Measurements from ENCODE around the gene CDC6. TPM values are rescaled to one million over a fixed set of nuclear protein-coding genes. Genes with fewer than 3 reads are reported as not detected.
A peak's percentile ranks its signal among the peaks of the same experiment; 100 is the strongest.

CDC6 gene
- total RNA-seq, 1 donor from 2014 or later: 49.2 TPM

DNA sequence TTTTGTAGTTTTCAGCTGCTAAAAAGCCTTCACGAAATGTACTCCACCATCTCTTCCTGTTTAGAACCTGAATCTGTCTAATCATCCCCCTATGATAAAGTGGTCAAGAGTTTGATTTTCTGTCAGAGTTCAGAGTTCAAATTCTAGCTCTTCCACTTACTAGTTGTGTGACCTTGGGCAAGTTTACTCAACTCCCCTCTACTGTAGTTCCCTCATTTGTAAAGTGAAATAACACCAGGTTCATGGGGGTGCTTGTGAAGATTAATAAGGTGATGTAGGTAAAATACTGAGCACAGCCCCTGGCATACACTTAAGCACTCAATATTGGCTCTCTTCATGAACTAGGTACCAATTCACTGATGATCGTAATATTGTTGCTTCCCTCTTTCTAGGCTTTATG lies 1.2 kb upstream of the CDC6 start:
- no peak overlapping the region for H3K4me3 ChIP-seq (ENCODE audit: low read depth, low read length)
- no peak for TF ChIP-seq CTCF (conservative IDR thresholded peaks at IDR 0.05; ENCODE audit: low read depth, low read length)
- no peak for DNase-seq (ENCODE audit: low read depth)

DNA sequence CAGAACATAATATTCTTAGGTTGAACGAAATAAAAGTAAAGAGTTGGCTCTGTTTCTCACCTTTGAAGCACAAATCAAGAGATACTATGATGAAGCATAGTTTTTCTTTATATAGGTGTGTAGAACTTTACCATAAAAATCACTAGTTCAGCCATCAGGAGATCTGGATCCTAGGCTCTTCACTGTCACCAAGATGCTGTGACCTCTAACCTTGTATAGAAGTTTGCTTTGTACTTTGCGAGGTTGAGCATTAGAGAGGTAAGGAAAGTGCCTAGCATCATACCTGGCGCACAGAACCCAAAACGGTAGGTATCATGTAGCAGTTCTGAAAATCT lies 553 bp upstream of the CDC6 start:
- no peak for TF ChIP-seq CTCF (conservative IDR thresholded peaks at IDR 0.05; ENCODE audit: low read depth, low read length)
- DNase-seq (ENCODE audit: low read depth): no peak
- peak overlapping the region; percentile 14 for H3K4me3 ChIP-seq (ENCODE audit: low read depth, low read length)

DNA sequence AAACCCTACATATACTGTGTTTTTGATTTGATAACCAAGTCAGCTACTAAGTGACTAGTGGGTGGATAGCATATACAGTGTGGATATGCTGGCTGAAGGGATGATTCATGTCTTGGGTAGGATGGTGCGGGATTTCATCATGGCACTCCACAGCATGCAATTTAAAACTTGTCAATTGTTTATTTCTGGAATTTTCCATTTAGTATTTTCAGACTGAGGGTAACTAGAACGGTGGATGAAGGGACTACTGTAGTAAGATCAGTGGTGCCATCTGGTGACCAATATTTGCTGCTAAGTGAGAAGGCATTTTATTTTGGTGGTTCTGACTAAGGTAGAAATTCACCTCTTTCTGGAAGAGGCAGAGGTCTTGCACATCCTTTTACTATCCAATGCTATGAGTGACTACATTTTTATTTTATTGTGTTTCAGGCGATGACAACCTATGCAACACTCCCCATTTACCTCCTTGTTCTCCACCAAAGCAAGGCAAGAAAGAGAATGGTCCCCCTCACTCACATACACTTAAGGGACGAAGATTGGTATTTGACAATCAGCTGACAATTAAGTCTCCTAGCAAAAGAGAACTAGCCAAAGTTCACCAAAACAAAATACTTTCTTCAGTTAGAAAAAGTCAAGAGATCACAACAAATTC lies 3.1 kb downstream of the CDC6 start:
- peak; percentile 83 for TF ChIP-seq CTCF (conservative IDR thresholded peaks at IDR 0.05; ENCODE audit: low read depth, low read length)
- DNase-seq (ENCODE audit: low read depth): peak; percentile 70
- H3K4me3 ChIP-seq (ENCODE audit: low read depth, low read length): no peak overlapping the region

- no peak for TF ChIP-seq CTCF (conservative IDR thresholded peaks at IDR 0.05; ENCODE audit: low read depth, low read length)
- H3K4me3 ChIP-seq (ENCODE audit: low read depth, low read length): no peak overlapping the region
- DNase-seq (ENCODE audit: low read depth): no peak
These were observed 3.6 kb downstream of the CDC6 start for GRCh38 chr17:40291281-40291664.

DNA sequence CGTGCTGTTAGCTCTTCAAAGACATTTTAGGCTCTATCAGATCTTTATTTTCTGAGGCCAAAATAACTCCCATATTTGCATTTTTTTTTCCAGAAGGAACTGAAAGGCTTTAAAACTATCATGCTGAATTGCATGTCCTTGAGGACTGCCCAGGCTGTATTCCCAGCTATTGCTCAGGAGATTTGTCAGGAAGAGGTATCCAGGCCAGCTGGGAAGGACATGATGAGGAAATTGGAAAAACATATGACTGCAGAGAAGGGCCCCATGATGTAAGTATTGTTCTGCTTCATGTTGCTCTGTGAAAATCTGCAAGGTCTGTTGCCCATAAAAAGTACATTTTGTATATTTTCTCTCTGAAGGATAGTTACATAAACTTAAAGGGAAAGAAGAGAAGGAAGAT lies 5.7 kb downstream of the CDC6 start:
- no peak for DNase-seq (ENCODE audit: low read depth)
- H3K4me3 ChIP-seq (ENCODE audit: low read depth, low read length): no peak overlapping the region
- TF ChIP-seq CTCF (conservative IDR thresholded peaks at IDR 0.05; ENCODE audit: low read depth, low read length): no peak

GRCh38 chr17:40295488-40296436 lies 8.1 kb downstream of the CDC6 start:
- no peak for TF ChIP-seq CTCF (conservative IDR thresholded peaks at IDR 0.05; ENCODE audit: low read depth, low read length)
- no peak for DNase-seq (ENCODE audit: low read depth)
- H3K4me3 ChIP-seq (ENCODE audit: low read depth, low read length): no peak overlapping the region

All from epithelial cell of proximal tubule (primary cell).